ENCODE results near the gene MAPK10. TPM values are rescaled to one million over a fixed set of nuclear protein-coding genes. Genes with fewer than 3 reads are reported as not detected.
"Not testable (repeated sequence)": the region's sequence is repeated elsewhere in the genome, so short reads cannot be mapped to it uniquely, and the experiment has no call there.

MAPK10 gene
- total RNA-seq, 2 donors from 2014 or later: 0.28 TPM; not detected in 1

- H3K4me3 Mint-ChIP-seq: no peak overlapping the region
- no peaks in the 10 kb centered on the region for H3K4me1 Mint-ChIP-seq (ENCODE audit: low read depth in 2 of 2)
- peaks cover 4% of the 10 kb centered on the region for H3K9me3 Mint-ChIP-seq
- no peaks in the 10 kb centered on the region for H3K36me3 Mint-ChIP-seq
- no peak for ATAC-seq
- H3K27me3 Mint-ChIP-seq: no peaks in the 10 kb centered on the region
- no peak overlapping the region for H3K27ac Mint-ChIP-seq
- DNase-seq (ENCODE audit: low spot score): no peak
Observed at GRCh38 chr4:86004030-86004429, 355.8 kb downstream of the MAPK10 start.

GRCh38 chr4:86001591-86001990, 358.3 kb downstream of the MAPK10 start:
- Mint-ChIP-seq H3K4me1 (ENCODE audit: low read depth in 2 of 2) (no peaks in the 10 kb centered on the region), H3K27me3 (no peaks in the 10 kb centered on the region), H3K27ac (no peak overlapping the region), H3K9me3 (peaks cover 4% of the 10 kb centered on the region), H3K36me3 (no peaks in the 10 kb centered on the region), H3K4me3 (no peak overlapping the region)
- DNase-seq (ENCODE audit: low spot score) (no peak), ATAC-seq (no peak)

GRCh38 chr4:85995361-85995760, 364.5 kb downstream of the MAPK10 start:
- H3K9me3 Mint-ChIP-seq: no peaks in the 10 kb centered on the region
- H3K4me3 Mint-ChIP-seq: no peak overlapping the region
- H3K4me1 Mint-ChIP-seq (ENCODE audit: low read depth in 2 of 2): no peaks in the 10 kb centered on the region
- no peaks in the 10 kb centered on the region for H3K36me3 Mint-ChIP-seq
- no peak for DNase-seq (ENCODE audit: low spot score)
- ATAC-seq: no peak
- no peak overlapping the region for H3K27ac Mint-ChIP-seq
- no peaks in the 10 kb centered on the region for H3K27me3 Mint-ChIP-seq

GRCh38 chr4:85994576-85994975, 365.3 kb downstream of the MAPK10 start:
- no peak for ATAC-seq
- Mint-ChIP-seq H3K27ac (no peak overlapping the region), H3K27me3 (no peaks in the 10 kb centered on the region), H3K4me1 (ENCODE audit: low read depth in 2 of 2) (no peaks in the 10 kb centered on the region), H3K9me3 (no peaks in the 10 kb centered on the region), H3K4me3 (no peak overlapping the region), H3K36me3 (no peaks in the 10 kb centered on the region)
- no peak for DNase-seq (ENCODE audit: low spot score)

- Mint-ChIP-seq H3K9me3 (no peaks in the 10 kb centered on the region), H3K4me3 (no peak overlapping the region), H3K36me3 (no peaks in the 10 kb centered on the region), H3K27me3 (no peaks in the 10 kb centered on the region), H3K27ac (no peak overlapping the region), H3K4me1 (ENCODE audit: low read depth in 2 of 2) (no peaks in the 10 kb centered on the region)
- DNase-seq (ENCODE audit: low spot score): no peak
- no peak for ATAC-seq
Observed at GRCh38 chr4:85993641-85994040, 366.2 kb downstream of the MAPK10 start.

- Mint-ChIP-seq H3K4me1 (ENCODE audit: low read depth in 2 of 2) (no peaks in the 10 kb centered on the region), H3K27me3 (no peaks in the 10 kb centered on the region), H3K36me3 (no peaks in the 10 kb centered on the region), H3K4me3 (no peak overlapping the region), H3K27ac (no peak overlapping the region), H3K9me3 (peaks cover 7% of the 10 kb centered on the region)
- DNase-seq (ENCODE audit: low spot score) (no peak), ATAC-seq (no peak)
Observed at GRCh38 chr4:85986266-85986665, 373.6 kb downstream of the MAPK10 start.

GRCh38 chr4:85979276-85979675, 380.6 kb downstream of the MAPK10 start:
- no peaks in the 10 kb centered on the region for H3K36me3 Mint-ChIP-seq
- no peak for DNase-seq (ENCODE audit: low spot score)
- no peaks in the 10 kb centered on the region for H3K4me1 Mint-ChIP-seq (ENCODE audit: low read depth in 2 of 2)
- peaks cover 7% of the 10 kb centered on the region for H3K9me3 Mint-ChIP-seq
- ATAC-seq: no peak
- no peak overlapping the region for H3K4me3 Mint-ChIP-seq
- H3K27me3 Mint-ChIP-seq: no peaks in the 10 kb centered on the region
- H3K27ac Mint-ChIP-seq: no peak overlapping the region

- no peak for DNase-seq (ENCODE audit: low spot score)
- Mint-ChIP-seq H3K9me3 (no peaks in the 10 kb centered on the region), H3K4me1 (ENCODE audit: low read depth in 2 of 2) (no peaks in the 10 kb centered on the region), H3K27ac (no peak overlapping the region), H3K36me3 (no peaks in the 10 kb centered on the region), H3K4me3 (no peak overlapping the region), H3K27me3 (no peaks in the 10 kb centered on the region)
- ATAC-seq: no peak
Observed at GRCh38 chr4:85970535-85970934, 389.3 kb downstream of the MAPK10 start.

- H3K4me3 Mint-ChIP-seq: no peak overlapping the region
- no peak for DNase-seq (ENCODE audit: low spot score)
- H3K9me3 Mint-ChIP-seq: peaks cover 3% of the 10 kb centered on the region
- no peaks in the 10 kb centered on the region for H3K36me3 Mint-ChIP-seq
- no peak overlapping the region for H3K27ac Mint-ChIP-seq
- ATAC-seq: no peak
- H3K4me1 Mint-ChIP-seq (ENCODE audit: low read depth in 2 of 2): no peaks in the 10 kb centered on the region
- H3K27me3 Mint-ChIP-seq: no peaks in the 10 kb centered on the region
Observed at GRCh38 chr4:85968945-85969819, 390.7 kb downstream of the MAPK10 start.

GRCh38 chr4:85967872-85968271, 392.0 kb downstream of the MAPK10 start:
- Mint-ChIP-seq H3K36me3 (no peaks in the 10 kb centered on the region), H3K4me1 (ENCODE audit: low read depth in 2 of 2) (no peaks in the 10 kb centered on the region), H3K27ac (no peak overlapping the region), H3K27me3 (no peaks in the 10 kb centered on the region), H3K9me3 (peaks cover 5% of the 10 kb centered on the region), H3K4me3 (no peak overlapping the region)
- DNase-seq (ENCODE audit: low spot score): no peak
- no peak for ATAC-seq

GRCh38 chr4:85966373-85966772, 393.5 kb downstream of the MAPK10 start:
- no peak for ATAC-seq

GRCh38 chr4:85965529-85965928, 394.3 kb downstream of the MAPK10 start:
- H3K9me3 Mint-ChIP-seq: peaks cover 5% of the 10 kb centered on the region
- H3K27me3 Mint-ChIP-seq: no peaks in the 10 kb centered on the region
- no peak overlapping the region for H3K27ac Mint-ChIP-seq
- ATAC-seq (no peak), DNase-seq (ENCODE audit: low spot score) (no peak)
- no peak overlapping the region for H3K4me3 Mint-ChIP-seq
- no peaks in the 10 kb centered on the region for H3K4me1 Mint-ChIP-seq (ENCODE audit: low read depth in 2 of 2)
- no peaks in the 10 kb centered on the region for H3K36me3 Mint-ChIP-seq

More at GRCh38 chr4:85966373-85966772, 393.5 kb downstream of the MAPK10 start:
- no peaks in the 10 kb centered on the region for H3K4me1 Mint-ChIP-seq (ENCODE audit: low read depth in 2 of 2)
- H3K9me3 Mint-ChIP-seq: peaks cover 5% of the 10 kb centered on the region
- no peaks in the 10 kb centered on the region for H3K36me3 Mint-ChIP-seq
- no peak overlapping the region for H3K27ac Mint-ChIP-seq
- no peak overlapping the region for H3K4me3 Mint-ChIP-seq
- H3K27me3 Mint-ChIP-seq: no peaks in the 10 kb centered on the region
- no peak for DNase-seq (ENCODE audit: low spot score)

GRCh38 chr4:85965017-85965416, 394.8 kb downstream of the MAPK10 start:
- not testable (repeated sequence) for ATAC-seq; DNase-seq (ENCODE audit: low spot score); H3K36me3 Mint-ChIP-seq; H3K4me3 Mint-ChIP-seq; H3K4me1 Mint-ChIP-seq (ENCODE audit: low read depth in 2 of 2); H3K27me3 Mint-ChIP-seq; H3K27ac Mint-ChIP-seq; H3K9me3 Mint-ChIP-seq

GRCh38 chr4:85964298-85964697, 395.6 kb downstream of the MAPK10 start:
- Mint-ChIP-seq H3K27ac (no peak overlapping the region), H3K4me3 (no peak overlapping the region), H3K9me3 (peaks cover 5% of the 10 kb centered on the region), H3K36me3 (no peaks in the 10 kb centered on the region), H3K27me3 (no peaks in the 10 kb centered on the region), H3K4me1 (ENCODE audit: low read depth in 2 of 2) (no peaks in the 10 kb centered on the region)
- ATAC-seq (no peak), DNase-seq (ENCODE audit: low spot score) (no peak)

- ATAC-seq (no peak), DNase-seq (ENCODE audit: low spot score) (no peak)
- no peak overlapping the region for H3K27ac Mint-ChIP-seq
- H3K9me3 Mint-ChIP-seq: peaks cover 5% of the 10 kb centered on the region
- H3K4me1 Mint-ChIP-seq (ENCODE audit: low read depth in 2 of 2): no peaks in the 10 kb centered on the region
- H3K4me3 Mint-ChIP-seq: no peak overlapping the region
- H3K36me3 Mint-ChIP-seq: no peaks in the 10 kb centered on the region
- H3K27me3 Mint-ChIP-seq: no peaks in the 10 kb centered on the region
Observed at GRCh38 chr4:85963231-85963630, 396.6 kb downstream of the MAPK10 start.

All from natural killer cell treated with Interleukin-12 subunit alpha and Interleukin-12 subunit beta and Interleukin-15 and Interleukin-18, amount 100 ng/mL, for 72 hours (primary cell).